SK-N-MC (cell line): Measurements from ENCODE around the gene NUDT13.

Source experiments
- DNase-seq: peaks from one replicate; pipeline ENCODE4 v3.0.0-alpha.2; 2011; ENCODE audit warnings: low read depth, low spot score
- H3K27ac ChIP-seq: fragments of 200-600 bp; sonication (generic); 2 replicates; pipeline ENCODE4 v1.5.1; 2016; ENCODE audit warnings: mixed run types
- H3K36me3 ChIP-seq: fragments of 200-600 bp; sonication (generic); 2 replicates; pipeline ENCODE4 v1.6.1; 2017; ENCODE audit warnings: antibody characterized with exemption, low read length, mixed read lengths; ENCODE audit not compliant: insufficient read depth
- H3K4me3 ChIP-seq: fragments of 200-600 bp; sonication (generic); 2 replicates; pipeline ENCODE4 v1.5.1; 2016
- H3K9ac ChIP-seq: fragments of 200-600 bp; sonication (generic); 2 replicates; pipeline ENCODE4 v1.8.0; 2017; ENCODE audit warnings: mixed run types, mixed read lengths; ENCODE audit not compliant: insufficient read length
- H3K9me3 ChIP-seq: fragments of 200-600 bp; sonication (generic); 2 replicates; pipeline ENCODE4 v1.6.1; 2017; ENCODE audit warnings: low read depth, mild to moderate bottlenecking, antibody characterized with exemption, low read length, moderate library complexity, mixed read lengths
- EZH2 ChIP-seq: fragments of 200-600 bp; sonication (generic); IDR thresholded peaks from one replicate; pipeline ENCODE4 v1.6.1; 2017; ENCODE audit warnings: antibody characterized with exemption
- FOXP2 ChIP-seq: optimal IDR thresholded peaks from 2 replicates; pipeline ENCODE3; 2011; ENCODE audit warnings: mild to moderate bottlenecking, moderate library complexity; ENCODE audit not compliant: insufficient read depth; ENCODE audit errors: extremely low read length, control extremely low read depth
- POLR2AphosphoS5 ChIP-seq: IDR thresholded peaks from 2 replicates; pipeline ENCODE4 v1.6.1; 2012; ENCODE audit warnings: mild to moderate bottlenecking, low read depth, low read length, borderline replicate concordance

Gene NUDT13

GRCh38 chr10:73110345-73110849 is at the start of gene NUDT13:
Gene NUDT13, plus strand, starts transcription at chr10:73110455. Its CDS starts 3,911 bp downstream, at chr10:73114366.
- Histone ChIP-seq H3K36me3 (no peaks in the 10 kb centered on the region; the same call in 1 of the 2 replicates), H3K4me3 (peak within 1 kb of the TSS; percentile 45; the same call in 1 of the 2 replicates), H3K9me3 (no peaks in the 10 kb centered on the region), H3K9ac (no peak within 1 kb of the TSS), H3K27ac (no peak within 1 kb of the TSS)
- no peak for DNase-seq
- no peak for TF ChIP-seq POLR2AphosphoS5
- TF ChIP-seq EZH2 = no peak
- no peak for TF ChIP-seq FOXP2

- no peak overlapping the region for H3K27ac ChIP-seq
- H3K9ac ChIP-seq = no peak overlapping the region
- no peaks in the 10 kb centered on the region for H3K9me3 ChIP-seq
- no peak for DNase-seq
- TF ChIP-seq EZH2 (no peak), FOXP2 (no peak), POLR2AphosphoS5 (no peak)
- H3K36me3 ChIP-seq = no peaks in the 10 kb centered on the region
- no peak overlapping the region for H3K4me3 ChIP-seq
Measured at GRCh38 chr10:73060738-73061635, 49.3 kb upstream of the NUDT13 start.

- H3K27ac ChIP-seq = no peak overlapping the region
- no peak overlapping the region for H3K9ac ChIP-seq
- TF ChIP-seq POLR2AphosphoS5 (no peak), EZH2 (no peak), FOXP2 (no peak)
- no peak overlapping the region for H3K4me3 ChIP-seq
- H3K36me3 ChIP-seq = no peaks in the 10 kb centered on the region
- H3K9me3 ChIP-seq = no peaks in the 10 kb centered on the region
- no peak for DNase-seq
Measured at GRCh38 chr10:73061743-73062142, 48.5 kb upstream of the NUDT13 start.

- TF ChIP-seq POLR2AphosphoS5 (no peak), EZH2 (no peak), FOXP2 (no peak)
- H3K9ac ChIP-seq = no peak overlapping the region
- H3K9me3 ChIP-seq = no peaks in the 10 kb centered on the region
- DNase-seq = no peak
- H3K36me3 ChIP-seq = peaks cover 7% of the 10 kb centered on the region; the same call in 1 of the 2 replicates
- H3K27ac ChIP-seq = no peak overlapping the region
- no peak overlapping the region for H3K4me3 ChIP-seq
Measured at GRCh38 chr10:73065441-73065840, 44.8 kb upstream of the NUDT13 start.

GRCh38 chr10:73073627-73074026 is 36.6 kb upstream of the NUDT13 start:
- Histone ChIP-seq H3K36me3 (peaks cover 8% of the 10 kb centered on the region), H3K9me3 (no peaks in the 10 kb centered on the region), H3K4me3 (no peak overlapping the region), H3K9ac (no peak overlapping the region), H3K27ac (no peak overlapping the region)
- no peak for DNase-seq
- TF ChIP-seq EZH2 = no peak
- no peak for TF ChIP-seq FOXP2
- no peak for TF ChIP-seq POLR2AphosphoS5

- TF ChIP-seq FOXP2 = no peak
- no peak for TF ChIP-seq POLR2AphosphoS5
- no peak for TF ChIP-seq EZH2
- H3K4me3 ChIP-seq = no peak overlapping the region
- H3K9ac ChIP-seq = no peak overlapping the region
- no peaks in the 10 kb centered on the region for H3K9me3 ChIP-seq
- peaks cover 7% of the 10 kb centered on the region; the same call in 1 of the 2 replicates for H3K36me3 ChIP-seq
- no peak for DNase-seq
- H3K27ac ChIP-seq = no peak overlapping the region
Measured at GRCh38 chr10:73075829-73076228, 34.4 kb upstream of the NUDT13 start.

GRCh38 chr10:73076360-73077183 is 33.7 kb upstream of the NUDT13 start:
- DNase-seq = no peak
- Histone ChIP-seq H3K27ac (peak overlapping the region; percentile 86), H3K9me3 (no peaks in the 10 kb centered on the region), H3K9ac (peak overlapping the region; percentile 45), H3K4me3 (peak overlapping the region; percentile 22; the same call in 1 of the 2 replicates), H3K36me3 (peaks cover 7% of the 10 kb centered on the region; the same call in 1 of the 2 replicates)
- TF ChIP-seq POLR2AphosphoS5 (no peak), FOXP2 (no peak), EZH2 (no peak)

- DNase-seq = no peak
- Histone ChIP-seq H3K9ac (no peak overlapping the region), H3K27ac (no peak overlapping the region), H3K9me3 (no peaks in the 10 kb centered on the region), H3K4me3 (no peak overlapping the region), H3K36me3 (no peaks in the 10 kb centered on the region)
- TF ChIP-seq FOXP2 (no peak), POLR2AphosphoS5 (no peak), EZH2 (no peak)
Measured at GRCh38 chr10:73079779-73080541, 30.3 kb upstream of the NUDT13 start.
